ENCODE measurements around the gene ZFYVE26. TPM values are rescaled to one million over a fixed set of nuclear protein-coding genes. Genes with fewer than 3 reads are reported as not detected.

Gene ZFYVE26
- total and polyA plus RNA-seq, 2 of the 8 experiments (the other 6 are each of a cell fraction or from before 2014, with no cell fraction given), result 13.0 to 23.3 TPM

DNA sequence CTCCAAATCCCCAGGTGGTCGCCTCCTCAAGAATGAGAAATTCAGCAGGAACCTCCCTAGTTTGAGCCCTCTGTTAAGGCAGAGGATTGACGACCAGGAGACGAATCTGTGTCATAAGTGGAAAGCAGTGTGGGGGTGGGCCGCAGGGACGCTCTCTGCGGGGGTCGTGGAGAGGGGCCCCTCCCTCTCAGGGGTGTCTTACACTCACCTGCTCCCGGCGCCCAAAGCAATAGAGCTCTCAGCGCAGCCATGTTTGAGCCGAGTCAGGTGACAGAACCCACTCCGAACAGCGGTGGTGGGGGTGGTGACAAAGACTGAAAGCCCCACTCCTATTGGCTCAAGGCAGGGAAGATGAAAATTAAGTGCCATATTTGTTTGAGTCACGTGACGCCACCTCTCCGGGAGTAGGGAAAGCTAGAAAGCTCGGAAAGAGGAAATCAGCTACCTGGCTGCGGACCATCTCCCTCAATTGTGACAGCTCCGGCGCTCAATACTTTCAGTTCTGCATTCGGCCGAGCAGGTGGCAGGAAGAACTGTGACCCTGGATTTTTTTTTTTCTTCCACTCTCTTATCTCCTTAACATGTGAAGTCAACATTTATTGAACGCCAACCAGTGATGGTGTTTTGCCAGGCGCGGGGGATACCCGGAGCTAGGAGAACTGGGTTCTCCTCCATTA lies at the start of gene ZFYVE26 (continued):
- TF ChIP-seq, protein P1, sequence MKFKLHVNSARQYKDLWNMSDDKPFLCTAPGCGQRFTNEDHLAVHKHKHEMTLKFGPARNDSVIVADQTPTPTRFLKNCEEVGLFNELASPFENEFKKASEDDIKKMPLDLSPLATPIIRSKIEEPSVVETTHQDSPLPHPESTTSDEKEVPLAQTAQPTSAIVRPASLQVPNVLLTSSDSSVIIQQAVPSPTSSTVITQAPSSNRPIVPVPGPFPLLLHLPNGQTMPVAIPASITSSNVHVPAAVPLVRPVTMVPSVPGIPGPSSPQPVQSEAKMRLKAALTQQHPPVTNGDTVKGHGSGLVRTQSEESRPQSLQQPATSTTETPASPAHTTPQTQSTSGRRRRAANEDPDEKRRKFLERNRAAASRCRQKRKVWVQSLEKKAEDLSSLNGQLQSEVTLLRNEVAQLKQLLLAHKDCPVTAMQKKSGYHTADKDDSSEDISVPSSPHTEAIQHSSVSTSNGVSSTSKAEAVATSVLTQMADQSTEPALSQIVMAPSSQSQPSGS (IDR thresholded peaks at IDR 0.05; ENCODE audit: low read length), result no peak
- TF ChIP-seq NRF1 (IDR thresholded peaks at IDR 0.05; ENCODE audit: low read depth, low read length), result no peak
- no peak for TF ChIP-seq TEAD4 (IDR thresholded peaks at IDR 0.05; ENCODE audit: low read depth, low read length)
- TF ChIP-seq SP4 (IDR thresholded peaks at IDR 0.05; ENCODE audit: low read length), result peak; percentile 94; the same call in 1 of the 2 replicates
- peak; percentile 98 for TF ChIP-seq YY1 (IDR thresholded peaks at IDR 0.05; ENCODE audit: low read depth, low read length)
- peak; percentile 95 to 98 for TF ChIP-seq SIN3A (conservative IDR thresholded peaks at IDR 0.05 in 1 of 2, IDR thresholded peaks at IDR 0.05 in 1 of 2; ENCODE audit: low read depth in 1 of 2, low read length in 2 of 2)
- peak; percentile 78 for TF ChIP-seq GTF2F1 (IDR thresholded peaks at IDR 0.05; ENCODE audit: borderline replicate concordance, low read depth, low read length)
- no peak for TF ChIP-seq MAFK (IDR thresholded peaks at IDR 0.05; ENCODE audit: low read depth, low read length)
- no peak for TF ChIP-seq GABPA (IDR thresholded peaks at IDR 0.05; ENCODE audit: borderline replicate concordance, insufficient read depth, low read length)
- TF ChIP-seq RBBP5 (IDR thresholded peaks at IDR 0.05; ENCODE audit: borderline replicate concordance, low read depth, low read length), result 0 out of 2 replicates have a peak, but pooled peaks have one; percentile 45
- no peak for TF ChIP-seq CEBPB (IDR thresholded peaks at IDR 0.05; ENCODE audit: low read depth, low read length)
- no peak for TF ChIP-seq JUND (IDR thresholded peaks at IDR 0.05; ENCODE audit: low read length)
- no peak for TF ChIP-seq SP2 (IDR thresholded peaks at IDR 0.05; ENCODE audit: low read length)
- TF ChIP-seq CTCF (IDR thresholded peaks at IDR 0.05; ENCODE audit: control extremely low read depth in 1 of 3, insufficient read depth in 1 of 3, low read depth in 1 of 3, low read length in 3 of 3), result no peak
- no peak for TF ChIP-seq EZH2 (IDR thresholded peaks at IDR 0.05; ENCODE audit: low read depth, low read length, severe bottlenecking)
- no peak for TF ChIP-seq KDM4A (IDR thresholded peaks at IDR 0.05; ENCODE audit: low read depth, low read length, severe bottlenecking)
- TF ChIP-seq POU5F1 (IDR thresholded peaks at IDR 0.05; ENCODE audit: low read depth, low read length), result 0 out of 2 replicates have a peak, but pooled peaks have one; percentile 9
- no peak for TF ChIP-seq RFX5 (IDR thresholded peaks at IDR 0.05; ENCODE audit: borderline replicate concordance, low read depth, low read length)
- TF ChIP-seq BCL11A (IDR thresholded peaks at IDR 0.05; ENCODE audit: low read depth in 2 of 2, low read length in 2 of 2), result no peak
- TF ChIP-seq PHF8 (conservative IDR thresholded peaks at IDR 0.05; ENCODE audit: low read depth, low read length), result peak; percentile 67
- TF ChIP-seq CHD1 (IDR thresholded peaks at IDR 0.05; ENCODE audit: low read depth, low read length), result no peak

Measured in H1 (cell line).